ENCODE results near the gene PRR12.
A peak's percentile ranks its signal among the peaks of the same experiment; 100 is the strongest.

The PRR12 gene

DNA sequence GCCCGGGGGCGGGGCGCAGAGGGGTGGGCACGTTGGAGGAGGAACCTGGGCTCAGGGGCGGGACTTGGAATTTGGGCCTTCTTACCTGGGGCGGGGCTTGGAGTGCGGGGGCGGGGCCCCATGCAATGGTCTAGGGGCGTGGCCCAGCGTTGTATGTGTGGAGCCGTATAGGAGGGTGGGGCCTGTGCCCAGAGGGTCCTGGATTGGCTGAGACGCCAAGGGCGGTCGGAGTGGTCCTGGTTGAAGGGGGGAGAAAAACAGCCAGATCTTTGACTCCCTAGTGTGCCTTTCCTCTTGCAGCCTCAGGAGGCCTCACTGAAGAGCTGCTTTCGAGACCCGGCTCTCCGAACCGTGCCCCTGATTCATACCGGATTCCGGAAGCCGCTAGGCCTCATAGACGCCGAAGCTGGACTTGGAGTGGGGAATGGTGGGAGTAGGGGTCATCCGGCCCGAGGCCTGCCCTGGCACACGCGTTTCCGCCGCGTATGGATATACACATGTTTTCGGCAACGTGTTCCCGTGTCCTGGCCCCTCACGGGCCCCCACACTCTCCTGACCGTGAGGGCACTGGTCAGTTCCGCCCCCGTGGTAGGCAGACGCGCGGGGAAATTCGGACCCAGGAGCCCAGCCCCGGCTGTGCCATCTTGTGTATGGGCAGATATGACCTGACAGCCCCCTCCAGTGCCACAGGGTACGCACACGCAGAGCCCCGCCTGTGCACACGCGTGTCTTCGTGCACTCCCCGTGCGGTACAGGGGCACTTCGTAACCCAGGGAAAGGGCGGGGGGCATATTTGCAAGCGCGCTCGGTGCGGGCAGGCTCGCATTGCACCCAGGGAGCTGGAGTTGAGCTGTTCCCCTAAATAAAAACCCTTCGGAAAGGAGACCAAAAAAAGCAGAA lies 661 bp upstream of the PRR12 start:
- DNase-seq (ENCODE audit: low read depth, low spot score) = peak; percentile 84

DNA sequence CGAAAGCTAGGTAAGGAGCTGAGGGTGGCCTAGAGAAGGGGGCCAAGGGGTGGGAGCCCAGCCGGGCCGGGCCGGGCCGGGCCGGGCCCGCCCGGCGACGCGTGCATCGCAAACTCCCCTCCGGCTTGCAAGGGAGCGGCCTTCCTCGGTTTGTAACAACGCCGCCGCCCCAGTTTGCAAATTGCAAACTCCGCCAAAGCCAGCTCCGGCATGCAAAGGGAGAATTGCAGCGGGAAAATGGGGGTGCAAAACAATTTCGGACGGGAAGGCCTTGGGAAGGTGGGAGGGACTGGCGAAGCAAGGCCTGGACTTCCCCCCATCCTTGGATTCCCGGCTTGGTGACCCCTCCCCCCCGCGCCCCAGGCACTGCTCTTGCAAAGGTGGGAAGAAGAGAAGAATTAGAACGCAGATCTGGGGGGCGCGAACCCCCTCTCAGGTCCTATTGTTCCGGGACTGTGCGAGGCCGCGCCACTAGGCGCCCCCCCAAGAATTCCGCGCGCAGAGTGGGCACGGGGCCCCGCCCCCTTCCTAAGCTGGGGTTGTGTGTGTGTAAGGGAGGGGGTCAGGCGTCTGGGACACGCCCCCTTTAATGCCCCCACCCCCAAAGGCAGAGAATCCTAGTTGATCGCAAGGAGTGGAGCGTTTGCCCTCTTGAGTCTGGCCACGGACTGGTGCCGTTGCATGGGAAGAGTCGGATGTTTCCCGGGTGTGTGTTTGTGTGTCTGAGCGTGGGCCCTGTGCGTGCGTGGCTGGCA lies 926 bp downstream of the PRR12 start:
- no peak for DNase-seq (ENCODE audit: low read depth, low spot score)

DNA sequence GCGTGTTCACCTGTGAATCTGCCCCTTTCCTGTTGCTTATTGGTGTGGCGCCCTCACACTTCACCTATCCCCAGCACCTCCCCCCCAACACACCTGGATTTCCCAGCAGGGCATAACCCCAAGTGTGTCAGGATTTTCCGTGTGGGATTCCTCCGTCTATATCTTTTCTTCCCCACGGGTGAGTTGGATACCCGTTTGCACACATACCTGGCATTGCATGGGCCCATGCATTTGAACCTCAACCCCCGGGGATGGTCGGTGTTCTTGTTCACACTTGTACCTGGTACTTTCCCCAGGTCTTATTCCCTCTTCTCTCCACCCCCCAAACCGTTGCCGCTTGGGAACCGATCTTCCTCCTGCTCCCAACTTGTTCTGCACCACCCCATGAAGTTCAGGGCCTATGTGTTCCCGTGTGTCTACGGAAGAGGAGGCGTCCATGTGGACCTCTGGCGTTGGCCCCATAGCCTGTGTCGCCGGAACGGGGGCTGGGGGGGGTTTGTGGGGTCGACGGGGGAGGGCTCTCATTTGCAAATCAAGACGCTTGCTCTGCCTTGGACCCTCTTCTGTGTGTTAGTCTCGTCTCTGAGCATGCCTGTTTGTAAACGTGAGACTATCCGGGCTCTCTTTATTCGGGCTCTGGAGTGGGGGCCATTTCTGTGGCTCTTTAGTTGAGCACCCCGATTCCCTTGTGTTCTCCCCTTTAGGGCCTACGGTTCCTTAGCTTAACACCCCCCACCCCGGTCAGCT lies 1.7 kb downstream of the PRR12 start:
- DNase-seq (ENCODE audit: low read depth, low spot score) = no peak

GRCh38 chr19:49593233-49594113 lies 2.5 kb downstream of the PRR12 start:
- DNase-seq (ENCODE audit: low read depth, low spot score) = peak; percentile 91

GRCh38 chr19:49594157-49594992 lies 3.4 kb downstream of the PRR12 start:
- DNase-seq (ENCODE audit: low read depth, low spot score) = no peak

GRCh38 chr19:49594993-49595818 lies 4.2 kb downstream of the PRR12 start:
- DNase-seq (ENCODE audit: low read depth, low spot score) = no peak

- DNase-seq (ENCODE audit: low read depth, low spot score) = no peak
Measured at GRCh38 chr19:49595819-49596404, 4.9 kb downstream of the PRR12 start.

GRCh38 chr19:49596407-49596806 lies 5.4 kb downstream of the PRR12 start:
- no peak for DNase-seq (ENCODE audit: low read depth, low spot score)

DNA sequence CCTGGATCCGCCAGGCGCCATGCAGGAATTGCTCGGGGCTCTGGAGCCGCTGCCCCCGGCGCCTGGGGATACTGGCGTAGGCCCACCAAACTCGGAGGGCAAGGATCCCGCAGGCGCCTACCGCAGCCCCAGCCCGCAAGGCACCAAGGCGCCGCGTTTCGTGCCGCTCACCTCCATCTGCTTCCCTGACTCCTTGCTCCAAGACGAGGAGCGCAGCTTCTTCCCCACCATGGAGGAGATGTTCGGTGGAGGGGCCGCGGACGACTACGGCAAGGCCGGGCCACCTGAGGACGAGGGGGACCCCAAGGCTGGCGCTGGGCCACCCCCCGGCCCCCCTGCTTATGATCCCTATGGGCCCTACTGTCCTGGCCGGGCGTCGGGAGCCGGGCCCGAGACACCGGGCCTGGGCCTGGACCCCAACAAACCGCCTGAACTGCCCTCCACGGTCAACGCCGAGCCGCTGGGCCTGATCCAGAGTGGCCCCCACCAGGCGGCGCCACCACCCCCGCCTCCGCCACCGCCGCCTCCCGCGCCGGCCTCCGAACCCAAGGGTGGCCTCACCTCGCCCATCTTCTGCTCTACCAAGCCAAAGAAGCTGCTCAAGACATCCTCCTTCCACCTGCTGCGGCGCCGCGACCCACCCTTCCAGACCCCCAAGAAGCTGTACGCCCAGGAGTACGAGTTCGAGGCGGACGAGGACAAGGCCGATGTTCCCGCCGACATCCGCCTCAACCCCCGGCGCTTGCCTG lies 6.1 kb downstream of the PRR12 start:
- no peak for DNase-seq (ENCODE audit: low read depth, low spot score)

GRCh38 chr19:49597703-49597974 lies 6.7 kb downstream of the PRR12 start:
- DNase-seq (ENCODE audit: low read depth, low spot score) = no peak

- no peak for DNase-seq (ENCODE audit: low read depth, low spot score)
Measured at GRCh38 chr19:49599378-49600295, 8.7 kb downstream of the PRR12 start.

GRCh38 chr19:49601482-49602038 lies 10.6 kb downstream of the PRR12 start:
- no peak for DNase-seq (ENCODE audit: low read depth, low spot score)

- DNase-seq (ENCODE audit: low read depth, low spot score) = no peak
Measured at GRCh38 chr19:49602806-49603205, 11.8 kb downstream of the PRR12 start.

GRCh38 chr19:49605605-49606004 lies 14.6 kb downstream of the PRR12 start:
- no peak for DNase-seq (ENCODE audit: low read depth, low spot score)

GRCh38 chr19:49609499-49610092 lies 18.6 kb downstream of the PRR12 start:
- DNase-seq (ENCODE audit: low read depth, low spot score) = no peak

- no peak for DNase-seq (ENCODE audit: low read depth, low spot score)
Measured at GRCh38 chr19:49613374-49613773, 22.4 kb downstream of the PRR12 start.
